ENCODE measurements around the gene DNM3.

GRCh38 chr1:172004671-172005070 lies 163.4 kb downstream of the DNM3 start:
- TF ChIP-seq CTCF (IDR thresholded peaks at IDR 0.05; ENCODE audit: low read length) (no peak), EZH2 (IDR thresholded peaks at IDR 0.05; ENCODE audit: borderline replicate concordance, low read length) (no peak)

Measured in OCI-LY1 (cell line).